Mucosa of descending colon (tissue), 3 donors: ENCODE results near the gene SFXN3. TPM values are rescaled to one million over a fixed set of nuclear protein-coding genes. Genes with fewer than 3 reads are reported as not detected.

Experiments used
- ATAC-seq: fragments of 200-7000 bp; cut with Tn5 transposase; one replicate; pipeline ENCODE4 v1.9.1; 2020; ENCODE audit warnings: mild to moderate bottlenecking, moderate library complexity
- DNase-seq, 3 donors: peaks; one replicate each; pipeline ENCODE4 v3.0.0-alpha.2; 2020
- H3K36me3 ChIP-seq: fragments of 200-600 bp; one replicate; pipeline ENCODE4 v1.8.0; 2021; ENCODE audit warnings: low read depth, mild to moderate bottlenecking
- H3K4me1 ChIP-seq: fragments of 200-600 bp; one replicate; pipeline ENCODE4 v1.8.0; 2021; ENCODE audit warnings: low read depth, mild to moderate bottlenecking
- H3K4me3 ChIP-seq: fragments of 200-600 bp; one replicate; pipeline ENCODE4 v1.8.0; 2021; ENCODE audit warnings: mild to moderate bottlenecking
- H3K9me3 ChIP-seq: fragments of 200-600 bp; one replicate; pipeline ENCODE4 v1.8.0; 2021; ENCODE audit warnings: mild to moderate bottlenecking
- intact Hi-C, 2 donors: fragments of 100-400 bp; cut with DNase I in 1 of 2; cut with micrococcal nuclease in 1 of 2; formaldehyde crosslinking; loops; one replicate each; pipeline versions ENCODE4 v1.11.0 to v1.11.1; 2022; cut with DNase I, micrococcal nuclease
- total RNA-seq, 3 donors: library from RNA; stranded (reverse); fragmentation: NEBNext Ultra II Directional in 2 of 3; extraction: Animal tissue kit (Norgen Biotek cat#: 25700) in 2 of 3; gene quantifications; one replicate each; pipeline versions ENCODE4 v1.2.1 to v1.2.4, GENCODE V29; 2021 to 2023
- TF ChIP-seq, protein P1 (sequence below): fragments of 200-600 bp; IDR thresholded peaks from one replicate; pipeline ENCODE4 v1.8.0; 2022; ENCODE audit warnings: antibody characterized with exemption, mild to moderate bottlenecking
- donor health status: DM: no; HTN: no; CAD: no; lungs with moderate emphysema.
- donor health status: DM: no; HTN: no; CAD: no.
- donor health status: DM: no; HTN: yes; CAD: no.

The SFXN3 gene
- total RNA-seq, 3 donors from 2014 or later, result 8.7 to 28.7 (median 28.0) TPM

DNA sequence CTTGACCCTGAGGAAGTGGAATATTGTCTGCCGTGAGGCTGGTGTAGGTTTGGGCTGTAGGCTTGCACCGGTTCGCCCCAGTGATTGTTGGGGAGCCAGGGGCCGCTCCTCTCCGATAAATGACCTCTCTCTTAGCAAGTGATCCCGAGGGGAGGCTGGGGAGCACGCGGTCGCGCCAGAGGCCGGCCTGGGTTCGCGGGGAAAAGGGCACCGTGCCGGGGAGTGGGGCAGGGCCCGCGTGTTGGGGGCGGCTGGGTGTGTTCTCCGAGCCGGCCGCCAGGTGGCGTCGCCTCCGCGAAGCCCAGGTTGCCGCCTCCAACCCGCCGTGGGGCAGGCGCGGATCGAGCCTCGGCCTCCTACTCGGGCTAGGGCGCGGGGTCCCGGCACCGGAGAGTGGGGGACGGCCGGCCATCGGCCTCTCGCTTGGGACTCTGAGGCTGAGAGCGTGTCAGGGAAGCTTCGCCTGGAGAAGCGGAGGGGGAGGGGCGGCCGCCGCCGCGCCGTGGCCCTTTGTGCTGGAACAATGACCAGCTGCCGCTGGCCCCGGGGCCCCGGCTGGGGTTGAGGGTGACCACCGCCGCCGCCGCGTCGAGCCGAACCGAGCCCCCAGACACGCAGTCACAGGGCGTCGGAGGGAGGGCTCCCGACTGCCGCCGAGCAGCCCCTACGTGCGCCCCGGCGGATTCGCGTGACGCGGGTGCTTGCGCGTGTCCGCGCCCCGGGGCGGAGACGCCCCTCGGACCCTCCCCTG lies 31.9 kb upstream of the SFXN3 start:
- Histone ChIP-seq H3K4me1 (peaks cover 18% of the 10 kb centered on the region), H3K4me3 (peak overlapping the region; percentile 67), H3K9me3 (no peaks in the 10 kb centered on the region), H3K36me3 (no peaks in the 10 kb centered on the region)
- intact Hi-C loops, result no loop called here
- ATAC-seq, result peak; percentile 75
- peak; percentile 81 to 89 (median 88) for DNase-seq
- TF ChIP-seq, protein P1, sequence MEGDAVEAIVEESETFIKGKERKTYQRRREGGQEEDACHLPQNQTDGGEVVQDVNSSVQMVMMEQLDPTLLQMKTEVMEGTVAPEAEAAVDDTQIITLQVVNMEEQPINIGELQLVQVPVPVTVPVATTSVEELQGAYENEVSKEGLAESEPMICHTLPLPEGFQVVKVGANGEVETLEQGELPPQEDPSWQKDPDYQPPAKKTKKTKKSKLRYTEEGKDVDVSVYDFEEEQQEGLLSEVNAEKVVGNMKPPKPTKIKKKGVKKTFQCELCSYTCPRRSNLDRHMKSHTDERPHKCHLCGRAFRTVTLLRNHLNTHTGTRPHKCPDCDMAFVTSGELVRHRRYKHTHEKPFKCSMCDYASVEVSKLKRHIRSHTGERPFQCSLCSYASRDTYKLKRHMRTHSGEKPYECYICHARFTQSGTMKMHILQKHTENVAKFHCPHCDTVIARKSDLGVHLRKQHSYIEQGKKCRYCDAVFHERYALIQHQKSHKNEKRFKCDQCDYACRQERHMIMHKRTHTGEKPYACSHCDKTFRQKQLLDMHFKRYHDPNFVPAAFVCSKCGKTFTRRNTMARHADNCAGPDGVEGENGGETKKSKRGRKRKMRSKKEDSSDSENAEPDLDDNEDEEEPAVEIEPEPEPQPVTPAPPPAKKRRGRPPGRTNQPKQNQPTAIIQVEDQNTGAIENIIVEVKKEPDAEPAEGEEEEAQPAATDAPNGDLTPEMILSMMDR, result peak; percentile 91

DNA sequence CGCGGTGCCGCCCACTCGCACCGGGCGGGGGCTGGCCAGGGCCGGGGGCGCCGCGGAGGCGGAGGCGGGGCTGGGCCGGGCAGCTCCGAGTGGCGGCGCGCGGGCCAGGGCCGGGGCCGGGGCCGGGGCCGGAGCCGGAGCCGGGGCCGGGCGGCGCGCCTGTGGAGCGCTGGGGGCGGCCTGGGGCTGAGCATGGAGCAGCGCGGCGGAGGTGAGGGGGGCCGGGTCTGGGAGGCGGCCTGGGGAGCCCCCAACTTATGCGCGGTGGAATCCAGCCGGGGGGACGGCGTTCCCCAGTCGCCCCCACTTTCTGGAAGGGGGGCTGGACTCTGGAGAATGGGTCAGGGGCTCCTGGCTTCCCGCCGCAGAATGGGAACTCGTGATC lies 31.3 kb upstream of the SFXN3 start, which contains the start of gene LZTS2:
Gene LZTS2 (plus strand): TSS at position 67 of the 385 bp plus-strand sequence. CDS start 2,731 bp downstream, outside the sequence.
- peak; percentile 37 for ATAC-seq
- DNase-seq, result no peak
- TF ChIP-seq, protein P1, result no peak
- H3K9me3 ChIP-seq, result no peaks in the 10 kb centered on the region
- intact Hi-C loops, result no loop called here
- no peaks in the 10 kb centered on the region for H3K36me3 ChIP-seq
- H3K4me3 ChIP-seq, result peak within 1 kb of the TSS; percentile 67
- peaks cover 18% of the 10 kb centered on the region for H3K4me1 ChIP-seq

DNA sequence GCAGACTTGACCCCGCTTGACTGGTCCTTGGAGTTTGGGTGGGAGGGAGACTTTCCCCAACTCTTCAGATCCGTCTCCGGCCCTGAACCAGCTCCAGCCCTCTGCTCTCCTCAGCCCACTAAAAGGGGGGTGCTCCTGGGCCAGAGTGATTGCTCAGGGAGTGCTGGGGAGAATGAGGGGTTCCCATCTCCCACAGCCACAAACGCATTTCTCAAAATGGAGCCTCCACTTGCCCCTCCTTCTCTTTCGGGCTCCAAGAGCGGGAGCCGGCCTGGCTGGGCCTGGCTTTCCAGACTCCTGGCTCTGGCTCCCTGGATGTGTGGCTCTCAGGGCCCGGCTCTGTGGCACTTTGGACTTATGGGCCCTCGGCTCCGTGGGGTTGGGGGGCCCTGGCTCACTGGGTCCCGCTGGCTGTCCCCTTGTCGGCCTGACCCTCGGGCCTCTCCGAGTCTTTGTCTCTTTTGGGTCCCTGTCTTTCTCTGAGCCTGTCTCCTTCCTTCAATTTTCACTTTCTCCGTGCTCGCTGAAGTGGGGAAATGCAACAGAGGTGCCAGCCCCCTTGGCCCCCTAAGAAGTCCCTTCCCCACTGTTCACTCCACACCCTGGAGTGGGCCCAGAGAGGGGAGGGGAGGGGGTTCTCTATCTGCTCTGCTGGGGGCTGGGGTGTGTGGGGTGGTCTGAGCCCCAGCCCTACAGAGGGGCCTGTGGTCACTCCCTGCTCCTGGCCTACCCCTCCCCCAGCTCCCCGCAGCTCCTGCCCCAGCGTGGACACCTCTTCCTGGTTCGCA lies 30.7 kb upstream of the SFXN3 start:
- DNase-seq, result peak in 1 of 3 donors; percentile 52
- TF ChIP-seq, protein P1, result no peak
- ATAC-seq, result no peak
- no peaks in the 10 kb centered on the region for H3K9me3 ChIP-seq
- peaks cover 18% of the 10 kb centered on the region for H3K4me1 ChIP-seq
- intact Hi-C loops, result no loop called here
- peak overlapping the region; percentile 67 for H3K4me3 ChIP-seq
- H3K36me3 ChIP-seq, result peaks cover 1% of the 10 kb centered on the region

DNA sequence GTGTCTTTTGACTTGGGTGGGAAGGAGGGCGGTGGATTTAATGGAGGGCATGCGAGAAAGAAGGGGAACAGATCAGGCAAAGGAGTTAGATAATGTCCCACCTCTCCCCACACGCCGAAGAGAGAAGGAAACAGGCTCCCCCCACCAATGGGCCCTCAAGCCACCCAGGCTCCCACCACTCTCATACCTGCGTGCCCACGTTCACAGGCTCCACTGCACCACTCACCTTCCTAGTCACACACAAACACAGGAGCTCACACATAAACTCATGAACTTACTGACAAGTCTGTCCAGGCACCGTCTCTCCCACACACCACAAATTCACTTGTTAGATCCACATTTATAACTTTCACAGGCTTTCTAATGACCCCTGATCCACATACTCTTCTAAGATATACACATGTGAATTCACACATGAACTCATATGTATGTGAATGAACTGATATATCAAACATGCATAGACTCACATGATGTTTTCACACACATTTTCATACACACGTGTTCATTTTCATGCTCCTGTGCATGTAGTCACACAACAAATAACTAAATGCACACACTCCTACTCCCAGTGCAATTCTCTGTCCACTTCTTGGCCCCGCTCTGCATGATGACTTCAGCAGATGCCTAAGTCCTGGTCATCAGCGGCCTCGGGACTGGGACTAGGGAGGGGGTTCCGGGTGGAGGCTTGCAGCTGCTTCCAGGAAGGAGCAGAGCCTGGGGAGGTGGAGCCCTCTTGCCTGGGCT lies 29.9 kb upstream of the SFXN3 start:
- ATAC-seq, result no peak
- Histone ChIP-seq H3K9me3 (no peaks in the 10 kb centered on the region), H3K4me3 (no peak overlapping the region), H3K4me1 (peaks cover 17% of the 10 kb centered on the region), H3K36me3 (peaks cover 4% of the 10 kb centered on the region)
- DNase-seq, result peak; percentile 71 to 85 (median 71)
- TF ChIP-seq, protein P1, result no peak
- intact Hi-C loops, result no loop called here

DNA sequence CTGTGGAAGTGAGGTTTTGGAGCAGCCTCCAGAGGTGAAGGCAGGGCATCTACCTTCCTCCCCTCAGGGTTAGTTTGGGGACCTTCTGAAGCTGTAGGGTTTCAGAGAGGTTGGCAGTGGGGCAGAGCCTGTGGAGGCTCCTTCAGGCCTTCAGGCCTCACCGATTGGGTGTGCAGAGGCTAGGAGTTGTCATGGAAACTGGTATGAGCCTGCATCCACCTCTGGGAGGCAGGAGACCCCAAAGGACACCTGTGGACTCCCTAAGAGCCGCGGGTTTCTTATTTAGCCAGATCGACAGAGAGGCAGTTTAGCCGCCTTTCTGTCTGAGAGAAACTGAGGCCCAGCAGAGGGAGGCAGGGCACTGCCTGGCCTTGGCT lies 29.4 kb upstream of the SFXN3 start:
- H3K4me1 ChIP-seq, result peaks cover 12% of the 10 kb centered on the region
- no peaks in the 10 kb centered on the region for H3K9me3 ChIP-seq
- H3K4me3 ChIP-seq, result no peak overlapping the region
- ATAC-seq, result no peak
- TF ChIP-seq, protein P1, result no peak
- intact Hi-C loops, result no loop called here
- peaks cover 4% of the 10 kb centered on the region for H3K36me3 ChIP-seq
- DNase-seq, result no peak
